ENCODE results near the gene CERCAM. TPM values are rescaled to one million over a fixed set of nuclear protein-coding genes. Genes with fewer than 3 reads are reported as not detected.

The CERCAM gene
- total and polyA plus RNA-seq, 2 of the 13 experiments (the other 11 are each of a cell fraction or from before 2014, with no cell fraction given), result 9.0 to 17.1 TPM

DNA sequence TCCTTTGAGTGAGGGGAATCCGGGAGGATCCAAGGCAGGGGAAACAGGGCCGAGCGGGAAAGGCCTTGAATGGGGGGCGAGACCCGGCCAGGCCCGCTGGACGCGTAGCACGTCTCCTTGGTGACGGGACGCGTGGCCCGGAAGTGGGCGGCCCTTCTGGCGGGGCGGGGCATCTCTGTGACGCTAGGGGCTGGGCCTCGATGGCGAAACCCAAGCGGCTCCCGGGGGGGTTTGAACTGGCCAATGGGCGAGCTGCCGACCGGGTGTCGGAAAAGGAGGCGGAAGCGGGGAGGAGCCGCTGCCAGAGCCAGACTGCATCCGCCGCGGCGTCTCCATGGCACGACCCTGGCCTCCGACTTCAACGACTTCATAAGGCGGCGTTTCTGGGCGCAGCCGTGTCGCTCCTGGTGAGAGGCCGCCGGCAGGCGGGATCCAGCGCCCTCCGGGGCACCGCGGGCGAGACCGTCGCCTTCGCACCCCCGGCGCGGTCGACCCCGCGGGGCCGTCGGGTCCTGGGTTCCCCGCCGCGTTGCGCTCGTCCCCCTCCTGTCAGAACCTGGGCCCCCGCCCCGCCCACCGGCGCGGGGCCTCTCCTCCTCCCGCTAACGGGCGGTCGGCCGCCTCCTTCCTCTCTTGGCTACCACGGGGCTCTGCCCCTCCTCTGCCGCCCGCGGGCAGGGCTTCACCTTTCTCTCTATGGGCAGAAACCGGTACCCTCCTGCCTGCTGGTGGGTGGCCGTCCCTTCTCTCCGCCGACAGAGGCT, 35.4 kb downstream of the CERCAM start, which contains the start of gene ODF2 (continued):
- TF ChIP-seq, protein P1, sequence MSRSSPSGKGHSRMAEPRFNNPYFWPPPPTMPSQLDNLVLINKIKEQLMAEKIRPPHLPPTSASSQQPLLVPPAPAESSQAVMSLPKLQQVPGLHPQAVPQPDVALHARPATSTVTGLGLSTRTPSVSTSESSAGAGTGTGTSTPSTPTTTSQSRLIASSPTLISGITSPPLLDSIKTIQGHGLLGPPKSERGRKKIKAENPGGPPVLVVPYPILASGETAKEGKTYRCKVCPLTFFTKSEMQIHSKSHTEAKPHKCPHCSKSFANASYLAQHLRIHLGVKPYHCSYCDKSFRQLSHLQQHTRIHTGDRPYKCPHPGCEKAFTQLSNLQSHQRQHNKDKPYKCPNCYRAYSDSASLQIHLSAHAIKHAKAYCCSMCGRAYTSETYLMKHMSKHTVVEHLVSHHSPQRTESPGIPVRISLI (CRISPR knock-in tag; IDR thresholded peaks at IDR 0.05; ENCODE audit: borderline replicate concordance), result no peak; the same call in 1 of the 2 replicates
- TF ChIP-seq, protein P2, sequence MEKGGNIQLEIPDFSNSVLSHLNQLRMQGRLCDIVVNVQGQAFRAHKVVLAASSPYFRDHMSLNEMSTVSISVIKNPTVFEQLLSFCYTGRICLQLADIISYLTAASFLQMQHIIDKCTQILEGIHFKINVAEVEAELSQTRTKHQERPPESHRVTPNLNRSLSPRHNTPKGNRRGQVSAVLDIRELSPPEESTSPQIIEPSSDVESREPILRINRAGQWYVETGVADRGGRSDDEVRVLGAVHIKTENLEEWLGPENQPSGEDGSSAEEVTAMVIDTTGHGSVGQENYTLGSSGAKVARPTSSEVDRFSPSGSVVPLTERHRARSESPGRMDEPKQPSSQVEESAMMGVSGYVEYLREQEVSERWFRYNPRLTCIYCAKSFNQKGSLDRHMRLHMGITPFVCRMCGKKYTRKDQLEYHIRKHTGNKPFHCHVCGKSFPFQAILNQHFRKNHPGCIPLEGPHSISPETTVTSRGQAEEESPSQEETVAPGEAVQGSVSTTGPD (CRISPR knock-in tag; IDR thresholded peaks at IDR 0.05), result no peak
- TF ChIP-seq FOXO1 (CRISPR knock-in tag; IDR thresholded peaks at IDR 0.05) (0 out of 2 replicates have a peak, but pooled peaks have one; percentile 15), THAP11 (CRISPR knock-in tag; IDR thresholded peaks at IDR 0.05) (peak; percentile 69), NFE2L2 (IDR thresholded peaks at IDR 0.05; ENCODE audit: low read length) (no peak), ERF (CRISPR knock-in tag; IDR thresholded peaks at IDR 0.05) (0 out of 2 replicates have a peak, but pooled peaks have one; percentile 56), MBD4 (IDR thresholded peaks at IDR 0.05; ENCODE audit: borderline replicate concordance, low read length) (no peak), HOXA3 (CRISPR knock-in tag; IDR thresholded peaks at IDR 0.05) (peak; percentile 64; the same call in 1 of the 2 replicates), ZNF572 (CRISPR knock-in tag; IDR thresholded peaks at IDR 0.05) (no peak), ZFP82 (CRISPR knock-in tag; IDR thresholded peaks at IDR 0.05; ENCODE audit: borderline replicate concordance) (no peak), SPEN (CRISPR knock-in tag; IDR thresholded peaks at IDR 0.05; ENCODE audit: low read depth) (peak; percentile 72), ZSCAN25 (CRISPR knock-in tag; IDR thresholded peaks at IDR 0.05) (no peak), SAP130 (CRISPR knock-in tag; IDR thresholded peaks at IDR 0.05; ENCODE audit: low read depth) (peak; percentile 100)
- TF ChIP-seq, protein P3, sequence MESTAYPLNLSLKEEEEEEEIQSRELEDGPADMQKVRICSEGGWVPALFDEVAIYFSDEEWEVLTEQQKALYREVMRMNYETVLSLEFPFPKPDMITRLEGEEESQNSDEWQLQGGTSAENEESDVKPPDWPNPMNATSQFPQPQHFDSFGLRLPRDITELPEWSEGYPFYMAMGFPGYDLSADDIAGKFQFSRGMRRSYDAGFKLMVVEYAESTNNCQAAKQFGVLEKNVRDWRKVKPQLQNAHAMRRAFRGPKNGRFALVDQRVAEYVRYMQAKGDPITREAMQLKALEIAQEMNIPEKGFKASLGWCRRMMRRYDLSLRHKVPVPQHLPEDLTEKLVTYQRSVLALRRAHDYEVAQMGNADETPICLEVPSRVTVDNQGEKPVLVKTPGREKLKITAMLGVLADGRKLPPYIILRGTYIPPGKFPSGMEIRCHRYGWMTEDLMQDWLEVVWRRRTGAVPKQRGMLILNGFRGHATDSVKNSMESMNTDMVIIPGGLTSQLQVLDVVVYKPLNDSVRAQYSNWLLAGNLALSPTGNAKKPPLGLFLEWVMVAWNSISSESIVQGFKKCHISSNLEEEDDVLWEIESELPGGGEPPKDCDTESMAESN (CRISPR knock-in tag; conservative IDR thresholded peaks at IDR 0.05), result peak; percentile 65; the same call in 1 of the 2 replicates
- TF ChIP-seq, protein P4, sequence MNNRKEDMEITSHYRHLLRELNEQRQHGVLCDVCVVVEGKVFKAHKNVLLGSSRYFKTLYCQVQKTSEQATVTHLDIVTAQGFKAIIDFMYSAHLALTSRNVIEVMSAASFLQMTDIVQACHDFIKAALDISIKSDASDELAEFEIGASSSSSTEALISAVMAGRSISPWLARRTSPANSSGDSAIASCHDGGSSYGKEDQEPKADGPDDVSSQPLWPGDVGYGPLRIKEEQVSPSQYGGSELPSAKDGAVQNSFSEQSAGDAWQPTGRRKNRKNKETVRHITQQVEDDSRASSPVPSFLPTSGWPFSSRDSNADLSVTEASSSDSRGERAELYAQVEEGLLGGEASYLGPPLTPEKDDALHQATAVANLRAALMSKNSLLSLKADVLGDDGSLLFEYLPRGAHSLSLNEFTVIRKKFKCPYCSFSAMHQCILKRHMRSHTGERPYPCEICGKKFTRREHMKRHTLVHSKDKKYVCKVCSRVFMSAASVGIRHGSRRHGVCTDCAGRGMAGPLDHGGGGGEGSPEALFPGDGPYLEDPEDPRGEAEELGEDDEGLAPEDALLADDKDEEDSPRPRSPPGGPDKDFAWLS (CRISPR knock-in tag; IDR thresholded peaks at IDR 0.05; ENCODE audit: borderline replicate concordance), result no peak
- TF ChIP-seq, protein P5, sequence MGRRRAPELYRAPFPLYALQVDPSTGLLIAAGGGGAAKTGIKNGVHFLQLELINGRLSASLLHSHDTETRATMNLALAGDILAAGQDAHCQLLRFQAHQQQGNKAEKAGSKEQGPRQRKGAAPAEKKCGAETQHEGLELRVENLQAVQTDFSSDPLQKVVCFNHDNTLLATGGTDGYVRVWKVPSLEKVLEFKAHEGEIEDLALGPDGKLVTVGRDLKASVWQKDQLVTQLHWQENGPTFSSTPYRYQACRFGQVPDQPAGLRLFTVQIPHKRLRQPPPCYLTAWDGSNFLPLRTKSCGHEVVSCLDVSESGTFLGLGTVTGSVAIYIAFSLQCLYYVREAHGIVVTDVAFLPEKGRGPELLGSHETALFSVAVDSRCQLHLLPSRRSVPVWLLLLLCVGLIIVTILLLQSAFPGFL (CRISPR knock-in tag; IDR thresholded peaks at IDR 0.05), result no peak
- TF ChIP-seq, protein P6, sequence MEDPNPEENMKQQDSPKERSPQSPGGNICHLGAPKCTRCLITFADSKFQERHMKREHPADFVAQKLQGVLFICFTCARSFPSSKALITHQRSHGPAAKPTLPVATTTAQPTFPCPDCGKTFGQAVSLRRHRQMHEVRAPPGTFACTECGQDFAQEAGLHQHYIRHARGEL (CRISPR knock-in tag; IDR thresholded peaks at IDR 0.05), result no peak

Data from HepG2 (cell line).